Astrocyte (in vitro differentiated cells and primary cell): ENCODE measurements around the gene AVPR2. TPM values are rescaled to one million over a fixed set of nuclear protein-coding genes. Genes with fewer than 3 reads are reported as not detected.

Source experiments
- DNase-seq: peaks from one replicate; pipeline ENCODE4 v3.0.0-alpha.2; 2010; ENCODE audit warnings: low read depth
- FAIRE-seq: peaks from 2 replicates; lab custom pipeline; 2011; peaks lifted over from hg19 to GRCh38; lab: Jason Lieb, UNC
- H2AFZ ChIP-seq: 2 replicates; pipeline ENCODE4 v1.6.0; 2012; ENCODE audit warnings: low read depth, low read length, inconsistent platforms
- H3K27ac ChIP-seq: 2 replicates; pipeline ENCODE4 v1.5.1; 2011; ENCODE audit warnings: low read depth, low read length, inconsistent platforms
- H3K27me3 ChIP-seq: 2 replicates; pipeline ENCODE4 v1.6.0; 2011; ENCODE audit warnings: low read length, inconsistent platforms; ENCODE audit not compliant: insufficient read depth
- H3K36me3 ChIP-seq: 2 replicates; pipeline ENCODE4 v1.5.1; 2011; ENCODE audit warnings: low read length, inconsistent platforms; ENCODE audit not compliant: insufficient read depth
- H3K4me1 ChIP-seq: 2 replicates; pipeline ENCODE4 v1.5.1; 2011; ENCODE audit warnings: low read length, inconsistent platforms; ENCODE audit not compliant: insufficient read depth
- H3K4me2 ChIP-seq: 2 replicates; pipeline ENCODE4 v1.6.0; 2012; ENCODE audit warnings: low read length, inconsistent platforms
- H3K4me3 ChIP-seq: 2 replicates; pipeline ENCODE4 v1.5.1; 2011; ENCODE audit warnings: low read depth, mild to moderate bottlenecking, low read length, inconsistent platforms; ENCODE audit not compliant: insufficient read depth
- H3K79me2 ChIP-seq: 2 replicates; pipeline ENCODE4 v1.6.0; 2012; ENCODE audit warnings: mild to moderate bottlenecking, low read length, inconsistent platforms; ENCODE audit not compliant: insufficient read depth
- H3K9ac ChIP-seq: 2 replicates; pipeline ENCODE4 v1.6.0; 2012; ENCODE audit warnings: mild to moderate bottlenecking, low read length, inconsistent platforms
- H3K9me3 ChIP-seq: 2 replicates; pipeline ENCODE4 v1.5.1; 2012; ENCODE audit warnings: low read depth, mild to moderate bottlenecking, low read length, inconsistent platforms; ENCODE audit not compliant: insufficient read depth
- H4K20me1 ChIP-seq: 2 replicates; pipeline ENCODE4 v1.6.0; 2012; ENCODE audit warnings: low read length, inconsistent platforms; ENCODE audit not compliant: insufficient read depth
- H3K27ac Mint-ChIP-seq: one replicate; pipeline ENCODE4 v1.8.0; 2021; ENCODE audit warnings: mild to moderate bottlenecking, mixed read lengths; ENCODE audit not compliant: unreplicated experiment
- H3K27me3 Mint-ChIP-seq: one replicate; pipeline ENCODE4 v1.8.0; 2021; ENCODE audit warnings: low read depth, mixed read lengths; ENCODE audit not compliant: unreplicated experiment
- H3K36me3 Mint-ChIP-seq: one replicate; pipeline ENCODE4 v1.8.0; 2021; ENCODE audit warnings: low read depth, mixed read lengths; ENCODE audit not compliant: unreplicated experiment
- H3K4me1 Mint-ChIP-seq: one replicate; pipeline ENCODE4 v1.8.0; 2021; ENCODE audit warnings: low read depth, mixed read lengths; ENCODE audit not compliant: unreplicated experiment
- H3K4me3 Mint-ChIP-seq: one replicate; pipeline ENCODE4 v1.8.0; 2021; ENCODE audit warnings: mild to moderate bottlenecking, moderate library complexity, mixed read lengths; ENCODE audit not compliant: unreplicated experiment
- H3K9me3 Mint-ChIP-seq: one replicate; pipeline ENCODE4 v1.8.0; 2021; ENCODE audit warnings: mild to moderate bottlenecking, mixed read lengths; ENCODE audit not compliant: unreplicated experiment
- CTCF ChIP-seq: IDR thresholded peaks from 2 replicates; pipeline ENCODE4 v1.5.1; 2011; ENCODE audit warnings: low read depth, mild to moderate bottlenecking, inconsistent platforms, low read length, moderate library complexity; ENCODE audit not compliant: insufficient read depth
- EZH2 ChIP-seq: IDR thresholded peaks from 2 replicates; pipeline ENCODE4 v1.6.1; 2012; ENCODE audit warnings: mild to moderate bottlenecking, low read length, inconsistent platforms; ENCODE audit not compliant: insufficient read depth
- total RNA-seq: library from RNA; stranded (reverse); gene quantifications from 2 replicates; pipeline ENCODE4 v1.2.1, GENCODE V29; 2021

Gene AVPR2
- total RNA-seq, 1 donor from 2014 or later, result not detected

DNA sequence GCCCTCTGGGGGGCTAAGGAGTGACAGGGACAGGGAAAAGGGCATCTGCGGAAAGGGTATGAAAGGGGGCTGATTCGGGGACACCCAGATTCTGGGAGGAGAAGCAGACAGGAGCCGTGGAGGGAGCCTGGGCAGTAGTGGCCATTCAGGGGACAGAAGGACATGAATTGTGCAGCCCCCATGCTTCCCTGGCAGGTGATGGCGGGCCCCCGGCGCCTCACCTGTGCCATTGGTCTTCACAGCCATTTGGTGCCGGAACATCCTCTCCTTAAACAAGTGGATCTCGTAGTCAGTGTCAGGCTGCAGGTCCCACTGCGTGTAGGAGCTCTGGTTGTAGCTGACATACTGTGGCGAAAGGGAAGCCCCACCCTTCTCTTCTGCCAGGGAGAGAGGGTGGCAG is 40.4 kb upstream of the AVPR2 start:
- H3K9me3 ChIP-seq, result no peaks in the 10 kb centered on the region

GRCh38 chrX:153864561-153865320 is 39.7 kb upstream of the AVPR2 start:
- H3K4me1 ChIP-seq, result no peaks in the 10 kb centered on the region
- H4K20me1 ChIP-seq, result no peaks in the 10 kb centered on the region
- no peak overlapping the region for H2AFZ ChIP-seq
- Mint-ChIP-seq H3K4me3 (no peak overlapping the region), H3K27ac (no peak overlapping the region), H3K4me1 (no peaks in the 10 kb centered on the region), H3K36me3 (peaks cover 3% of the 10 kb centered on the region), H3K27me3 (no peaks in the 10 kb centered on the region), H3K9me3 (no peaks in the 10 kb centered on the region)
- no peak overlapping the region for H3K4me2 ChIP-seq
- no peak overlapping the region for H3K27ac ChIP-seq
- H3K79me2 ChIP-seq, result no peaks in the 10 kb centered on the region
- no peaks in the 10 kb centered on the region for H3K27me3 ChIP-seq
- no peaks in the 10 kb centered on the region for H3K36me3 ChIP-seq
- TF ChIP-seq CTCF, result no peak
- no peak for TF ChIP-seq EZH2
- no peaks in the 10 kb centered on the region for H3K9me3 ChIP-seq
- no peak for DNase-seq
- H3K4me3 ChIP-seq, result no peak overlapping the region
- H3K9ac ChIP-seq, result no peak overlapping the region
- FAIRE-seq, result no peak

More for the DNA sequence above, 40.4 kb upstream of the AVPR2 start:
- no peaks in the 10 kb centered on the region for H3K79me2 ChIP-seq
- H3K36me3 ChIP-seq, result no peaks in the 10 kb centered on the region
- no peak overlapping the region for H3K4me3 ChIP-seq
- no peak overlapping the region for H3K4me2 ChIP-seq
- peaks cover 5% of the 10 kb centered on the region for H3K36me3 Mint-ChIP-seq
- H3K9me3 Mint-ChIP-seq, result no peaks in the 10 kb centered on the region
- no peaks in the 10 kb centered on the region for H4K20me1 ChIP-seq
- H2AFZ ChIP-seq, result no peak overlapping the region
- no peaks in the 10 kb centered on the region for H3K4me1 Mint-ChIP-seq
- no peak overlapping the region for H3K27ac Mint-ChIP-seq
- H3K4me3 Mint-ChIP-seq, result no peak overlapping the region
- FAIRE-seq (no peak), DNase-seq (no peak)
- no peaks in the 10 kb centered on the region for H3K27me3 Mint-ChIP-seq
- no peak for TF ChIP-seq EZH2
- TF ChIP-seq CTCF, result no peak
- no peak overlapping the region for H3K9ac ChIP-seq
- no peaks in the 10 kb centered on the region for H3K27me3 ChIP-seq
- H3K27ac ChIP-seq, result no peak overlapping the region
- H3K4me1 ChIP-seq, result no peaks in the 10 kb centered on the region

- Histone ChIP-seq H2AFZ (no peak overlapping the region), H3K4me3 (no peak overlapping the region), H3K9ac (no peak overlapping the region), H4K20me1 (no peaks in the 10 kb centered on the region), H3K4me1 (no peaks in the 10 kb centered on the region), H3K79me2 (no peaks in the 10 kb centered on the region), H3K9me3 (no peaks in the 10 kb centered on the region), H3K4me2 (no peak overlapping the region), H3K27me3 (no peaks in the 10 kb centered on the region), H3K27ac (no peak overlapping the region), H3K36me3 (no peaks in the 10 kb centered on the region)
- Mint-ChIP-seq H3K4me1 (no peaks in the 10 kb centered on the region), H3K27me3 (no peaks in the 10 kb centered on the region), H3K9me3 (no peaks in the 10 kb centered on the region), H3K36me3 (peaks cover 3% of the 10 kb centered on the region), H3K27ac (no peak overlapping the region), H3K4me3 (no peak overlapping the region)
- TF ChIP-seq CTCF, result no peak
- TF ChIP-seq EZH2, result no peak
- FAIRE-seq (no peak), DNase-seq (no peak)
These were observed 39.2 kb upstream of the AVPR2 start for GRCh38 chrX:153865321-153865580.
